Cardiac muscle cell (in vitro differentiated cells and primary cell): ENCODE measurements around the gene NIPBL. TPM values are rescaled to one million over a fixed set of nuclear protein-coding genes. Genes with fewer than 3 reads are reported as not detected.

Source experiments
- DNase-seq, 2 donors: peaks; one replicate each; pipeline versions ENCODE4 v3.0.0 to v3.0.0-alpha.2; 2010 to 2017; ENCODE audit warnings: low read depth in 1 of 2, low spot score in 1 of 2
- H3K27ac ChIP-seq: fragments of 200-600 bp; sonication (generic); 2 replicates; pipeline ENCODE4 v1.5.1; 2016
- H3K27me3 ChIP-seq: fragments of 200-600 bp; sonication (generic); 2 replicates; pipeline ENCODE4 v1.6.0; 2016; ENCODE audit warnings: control low read depth
- H3K36me3 ChIP-seq: fragments of 200-600 bp; sonication (generic); 2 replicates; pipeline ENCODE4 v1.5.1; 2016; ENCODE audit warnings: control low read depth
- H3K4me1 ChIP-seq: fragments of 200-600 bp; sonication (generic); 2 replicates; pipeline ENCODE4 v1.8.1; 2017; ENCODE audit warnings: low read depth, mild to moderate bottlenecking, mixed run types
- H3K4me3 ChIP-seq: fragments of 200-600 bp; sonication (generic); 2 replicates; pipeline ENCODE4 v1.5.1; 2016; ENCODE audit warnings: mild to moderate bottlenecking
- H3K9me3 ChIP-seq: fragments of 200-600 bp; sonication (generic); 2 replicates; pipeline ENCODE4 v1.5.1; 2017; ENCODE audit warnings: low read depth, mild to moderate bottlenecking, control low read depth
- CTCF ChIP-seq: IDR thresholded peaks from 2 replicates; pipeline ENCODE4 v1.5.1; 2012; ENCODE audit warnings: low read depth, mild to moderate bottlenecking, low read length
- polyA plus RNA-seq: library from polyadenylated mRNA; unstranded; fragments of >200 nt; fragmentation: Nextera tagmentation; extraction: Ambion mirVana; gene quantifications from 2 replicates; pipeline ENCODE4 v1.2.1, GENCODE V29; 2016
- total RNA-seq: library from RNA; depleted of rRNA; stranded (reverse); fragments of >200 nt; gene quantifications from 2 replicates; pipeline ENCODE4 v1.2.3, GENCODE V29; 2016

Gene NIPBL
- total and polyA plus RNA-seq, 2 experiments from 2014 or later, result 19.1 to 43.9 TPM

GRCh38 chr5:36928947-36929346 lies 52.4 kb downstream of the NIPBL start:
- Histone ChIP-seq H3K4me1 (peaks cover 3% of the 10 kb centered on the region), H3K27me3 (no peaks in the 10 kb centered on the region), H3K36me3 (no peaks in the 10 kb centered on the region), H3K9me3 (no peaks in the 10 kb centered on the region), H3K27ac (no peak overlapping the region), H3K4me3 (no peak overlapping the region)
- TF ChIP-seq CTCF, result no peak
- peak in 1 of 2 donors; percentile 36 for DNase-seq

DNA sequence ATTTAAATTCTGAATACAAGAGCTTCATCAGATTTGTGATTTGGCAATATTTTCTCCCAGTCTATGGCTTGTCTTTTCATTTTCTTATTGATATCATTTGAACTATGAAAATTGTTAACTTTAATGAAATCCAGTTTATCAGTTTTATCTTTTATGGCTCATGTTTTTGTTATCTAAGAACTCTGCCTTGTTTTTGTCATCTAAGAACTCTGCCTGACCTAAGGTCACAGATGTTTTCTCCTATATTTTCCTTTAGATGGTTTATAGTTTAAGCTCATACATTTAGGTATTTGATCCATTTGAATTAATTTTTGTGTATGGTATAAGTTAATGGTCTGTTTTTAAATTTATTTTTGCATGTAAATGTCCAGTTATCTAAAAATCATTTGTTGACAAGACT lies 52.9 kb downstream of the NIPBL start:
- Histone ChIP-seq H3K4me3 (no peak overlapping the region), H3K27ac (no peak overlapping the region), H3K36me3 (no peaks in the 10 kb centered on the region), H3K27me3 (no peaks in the 10 kb centered on the region), H3K9me3 (no peaks in the 10 kb centered on the region), H3K4me1 (peaks cover 3% of the 10 kb centered on the region)
- TF ChIP-seq CTCF, result no peak
- DNase-seq, result no peak

- no peak for DNase-seq
- no peak overlapping the region for H3K27ac ChIP-seq
- H3K27me3 ChIP-seq, result no peaks in the 10 kb centered on the region
Measured at GRCh38 chr5:36932056-36932455, 55.5 kb downstream of the NIPBL start.

DNA sequence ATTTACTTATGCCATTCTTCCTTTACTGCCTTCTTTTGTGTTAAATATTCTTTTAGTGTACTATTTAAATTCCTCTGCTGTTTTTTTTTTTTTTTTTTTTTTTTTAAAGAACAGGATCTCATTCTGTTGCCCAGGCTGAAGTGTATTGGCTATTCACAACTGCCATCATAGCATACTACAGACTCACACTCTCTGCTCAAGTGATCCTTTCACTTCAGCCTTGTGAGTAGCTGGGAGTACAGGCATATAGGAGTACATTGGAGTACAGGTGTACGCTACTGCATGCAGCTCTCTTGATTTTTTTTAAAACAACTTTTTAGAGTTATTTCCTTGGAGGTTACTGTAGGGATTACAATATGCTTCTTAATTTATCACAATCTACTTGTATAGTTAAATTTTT lies 56.1 kb downstream of the NIPBL start:
- no peaks in the 10 kb centered on the region for H3K9me3 ChIP-seq
- no peak for TF ChIP-seq CTCF
- peaks cover 3% of the 10 kb centered on the region for H3K4me1 ChIP-seq
- H3K4me3 ChIP-seq, result no peak overlapping the region
- DNase-seq, result peak in 1 of 2 donors; percentile 14
- no peak overlapping the region for H3K27ac ChIP-seq
- H3K27me3 ChIP-seq, result no peaks in the 10 kb centered on the region
- H3K36me3 ChIP-seq, result no peaks in the 10 kb centered on the region

More at GRCh38 chr5:36932056-36932455, 55.5 kb downstream of the NIPBL start:
- Histone ChIP-seq H3K4me3 (no peak overlapping the region), H3K9me3 (no peaks in the 10 kb centered on the region), H3K4me1 (peaks cover 3% of the 10 kb centered on the region), H3K36me3 (no peaks in the 10 kb centered on the region)
- TF ChIP-seq CTCF, result no peak

GRCh38 chr5:36934740-36935356 lies 58.3 kb downstream of the NIPBL start:
- H3K36me3 ChIP-seq, result no peaks in the 10 kb centered on the region
- no peaks in the 10 kb centered on the region for H3K27me3 ChIP-seq
- no peak overlapping the region for H3K27ac ChIP-seq
- no peak overlapping the region for H3K4me3 ChIP-seq
- peak in 1 of 2 donors; percentile 59 for DNase-seq
- H3K9me3 ChIP-seq, result no peaks in the 10 kb centered on the region
- H3K4me1 ChIP-seq, result no peaks in the 10 kb centered on the region
- no peak for TF ChIP-seq CTCF
